ENCODE measurements around the gene LMOD1.
"Not testable (repeated sequence)": the region's sequence is repeated elsewhere in the genome, so short reads cannot be mapped to it uniquely, and the experiment has no call there.

LMOD1 gene

DNA sequence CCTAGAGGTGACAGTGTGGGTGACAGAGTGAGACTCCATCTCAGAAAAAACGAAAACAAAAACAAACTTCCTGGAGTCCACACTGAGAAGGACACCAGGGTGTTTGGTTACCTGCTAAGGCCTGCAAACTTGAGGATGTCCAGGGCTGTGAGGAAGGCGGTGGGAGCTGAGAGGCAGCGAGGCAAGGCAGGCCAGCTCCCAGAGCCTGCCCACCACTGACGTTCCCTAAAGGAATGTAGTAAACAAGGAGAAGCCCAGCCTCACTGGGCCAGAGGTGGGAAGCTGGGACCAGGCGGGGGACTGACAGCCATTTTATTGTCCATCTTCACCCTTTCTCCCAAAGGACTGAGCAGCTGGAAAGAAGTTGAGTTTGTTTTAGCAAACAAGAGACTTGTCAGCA is 33.5 kb downstream of the LMOD1 start:
- DNase-seq: no peak

DNA sequence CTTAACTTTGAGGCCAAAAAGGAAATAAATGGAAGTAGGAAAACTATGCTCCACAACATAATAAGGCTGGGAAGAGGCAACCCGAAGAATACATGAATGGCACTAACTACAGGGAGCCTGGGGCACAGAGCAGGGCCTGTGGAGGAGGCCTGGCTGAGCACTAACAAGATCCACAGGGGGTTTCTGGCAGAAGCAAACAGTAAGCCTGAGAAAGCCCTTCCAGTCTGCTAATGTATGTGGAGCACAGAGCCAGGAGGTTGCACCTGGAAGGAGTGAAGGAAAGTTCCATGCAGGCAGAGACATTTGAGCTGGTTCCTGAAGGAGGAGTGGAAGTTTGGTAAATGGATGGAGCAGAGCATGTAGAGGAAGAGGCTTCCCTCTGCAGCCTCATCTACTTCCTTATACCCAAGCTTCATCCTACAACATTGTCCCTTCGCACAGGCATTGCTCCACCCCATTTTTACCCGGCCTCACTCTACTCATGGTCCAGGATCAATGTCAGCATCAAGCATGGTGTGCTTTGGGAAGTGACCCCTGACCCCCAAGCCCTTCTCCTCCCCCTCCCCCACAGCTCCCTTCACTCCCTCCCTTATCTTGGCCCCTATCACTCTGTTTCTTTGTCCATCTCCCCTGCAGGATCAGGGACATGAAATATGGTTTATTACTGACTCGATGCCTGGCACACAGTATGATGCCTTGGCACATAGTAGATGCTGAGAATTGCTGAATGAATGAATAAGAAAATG is 34.3 kb downstream of the LMOD1 start:
- no peak for DNase-seq

DNA sequence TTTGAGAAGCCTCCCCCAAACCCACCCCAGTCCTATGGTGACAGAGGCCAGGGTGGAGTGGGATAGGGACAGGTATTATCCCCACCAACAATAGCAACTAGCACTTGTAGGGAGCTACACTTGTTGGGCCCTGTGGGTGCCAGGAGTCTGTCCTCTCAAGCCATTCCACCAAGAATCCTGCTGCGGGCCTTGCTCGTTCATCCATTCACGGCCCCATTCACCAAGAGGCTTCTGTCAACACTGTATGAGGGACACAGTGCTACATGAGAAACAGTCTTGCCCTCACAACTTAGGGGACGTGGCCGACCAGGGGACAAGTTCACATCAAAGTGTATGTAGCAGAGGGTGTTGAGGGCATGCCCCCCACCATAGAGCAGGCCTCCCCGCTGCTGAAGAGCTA is 38.7 kb downstream of the LMOD1 start:
- no peak for DNase-seq

DNA sequence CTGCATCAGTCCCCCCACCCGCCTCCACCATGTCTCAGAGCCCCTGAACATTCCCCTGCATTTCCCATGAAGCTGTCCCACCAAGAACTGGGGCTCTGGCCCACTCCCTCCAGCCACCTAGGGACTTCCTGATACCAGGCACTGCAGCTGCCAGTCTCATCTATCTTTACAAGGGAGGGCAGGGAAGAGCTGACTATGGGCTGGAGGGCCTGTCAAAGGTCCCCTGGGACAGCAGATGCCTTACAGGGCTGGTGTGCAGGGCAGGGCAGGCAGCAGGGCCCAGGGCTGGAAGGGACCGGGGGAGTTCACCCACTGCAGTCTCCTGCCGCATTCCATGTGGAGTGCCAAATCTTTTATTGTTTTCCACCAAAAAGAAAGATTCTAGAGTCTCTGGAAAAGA is 40.0 kb downstream of the LMOD1 start:
- no peak for DNase-seq

DNA sequence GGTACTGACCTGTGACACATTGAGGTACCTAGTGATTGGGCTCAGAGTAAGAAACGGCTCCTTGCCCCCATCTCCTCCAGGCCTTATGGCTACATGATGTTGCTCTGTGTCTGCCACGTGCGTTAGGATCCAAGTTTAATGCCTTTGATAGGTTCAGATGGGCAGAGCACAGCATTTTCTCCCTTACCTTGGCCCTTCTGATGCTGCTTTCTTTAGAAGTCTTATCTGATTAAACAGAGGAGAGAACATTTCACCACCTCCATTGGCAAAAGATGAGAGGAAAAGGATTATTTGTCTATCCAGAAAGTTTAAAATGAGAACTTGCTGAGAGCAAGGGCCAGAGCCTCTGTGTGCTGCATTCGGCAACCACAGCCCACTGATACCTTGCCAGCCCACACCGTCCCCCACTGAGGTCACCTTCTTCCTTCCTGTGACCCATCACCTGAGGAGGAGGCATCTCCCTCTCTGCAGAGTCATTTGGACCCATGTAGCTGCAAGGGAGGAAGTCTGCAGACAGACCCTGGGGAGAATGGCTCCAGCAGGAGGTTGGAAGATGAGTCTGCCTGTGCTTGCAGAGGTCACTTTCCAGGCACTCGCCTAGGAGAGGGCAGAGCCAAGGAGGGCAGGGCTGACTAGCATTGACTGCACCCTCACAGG is 41.0 kb downstream of the LMOD1 start:
- no peak for DNase-seq

DNA sequence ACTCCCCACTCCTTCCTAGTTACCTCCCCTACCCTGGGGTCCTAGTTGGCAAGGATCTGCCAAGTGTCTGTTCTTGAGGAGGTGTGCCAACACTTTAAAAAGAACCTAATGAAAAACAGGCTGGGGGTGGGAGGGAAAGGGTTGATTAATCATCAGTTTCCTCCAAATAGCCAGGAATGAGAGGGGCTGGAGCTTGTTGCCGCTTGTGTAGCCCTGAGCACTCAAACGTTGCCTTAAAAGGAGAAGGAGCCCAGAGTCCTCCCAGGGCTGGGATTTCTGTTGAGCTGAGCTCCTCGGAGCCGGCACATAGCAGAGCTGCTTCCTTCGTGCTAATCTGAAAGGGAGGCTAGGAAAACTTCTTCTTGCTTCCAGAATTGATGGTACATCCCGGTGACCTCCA is 41.8 kb downstream of the LMOD1 start:
- no peak for DNase-seq

DNA sequence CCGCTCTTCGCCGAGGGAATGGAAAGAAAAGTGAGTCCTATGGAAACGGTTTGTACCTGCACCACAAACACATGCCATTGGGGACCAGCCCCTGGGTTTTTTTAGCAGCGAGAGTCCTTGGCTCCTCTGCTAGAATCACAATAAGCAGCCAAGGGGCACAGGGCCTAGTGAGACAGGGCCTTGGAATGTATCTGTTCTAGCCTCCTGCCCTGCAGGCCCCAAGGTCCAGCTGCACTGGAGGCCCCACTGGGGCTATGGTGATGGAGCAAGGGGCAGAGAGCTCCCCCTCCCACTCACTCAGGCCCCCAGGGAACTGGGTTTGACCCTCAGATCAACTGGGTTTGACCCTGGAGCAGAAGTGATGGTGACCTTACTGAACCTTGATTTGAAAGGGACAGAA is 43.2 kb downstream of the LMOD1 start:
- DNase-seq: no peak

DNA sequence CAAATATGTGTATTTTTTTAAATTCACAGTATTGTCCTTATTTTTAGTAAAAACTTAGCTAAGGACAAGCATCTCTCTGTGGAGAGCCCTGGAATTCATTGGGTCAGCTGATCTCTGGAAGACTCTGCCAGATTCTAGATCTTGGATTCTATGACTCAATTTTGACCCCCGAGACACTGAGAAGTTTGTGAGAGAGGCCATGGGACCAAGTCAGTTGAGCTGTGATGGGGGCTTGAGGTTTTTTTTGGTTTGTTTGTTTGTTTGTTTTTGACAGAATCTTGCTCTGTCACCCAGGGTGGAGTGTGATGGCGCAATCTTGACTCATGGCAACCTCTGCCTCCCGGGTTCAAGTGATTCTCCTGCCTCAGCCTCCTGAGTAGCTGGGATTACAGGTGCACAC is 44.1 kb downstream of the LMOD1 start:
- no peak for DNase-seq

DNA sequence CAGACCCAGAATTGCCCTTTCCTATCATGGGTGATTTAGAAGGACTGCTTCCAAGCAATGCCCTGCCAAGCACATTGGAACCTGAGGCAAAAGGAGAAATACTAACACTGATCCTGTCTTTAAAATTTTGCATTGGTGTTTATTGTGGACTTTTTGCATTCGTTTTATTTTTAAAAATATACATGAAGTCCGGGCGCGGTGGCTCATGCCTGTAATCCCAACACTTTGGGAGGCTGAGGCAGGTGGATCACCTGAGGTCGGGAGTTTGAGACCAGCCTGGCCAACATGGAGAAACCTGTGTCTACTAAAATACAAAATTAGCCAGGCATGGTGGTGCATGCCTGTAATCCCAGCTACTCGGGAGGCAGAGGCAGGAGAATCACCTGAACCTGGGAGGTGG is 45.3 kb downstream of the LMOD1 start:
- DNase-seq: not testable (repeated sequence)

DNA sequence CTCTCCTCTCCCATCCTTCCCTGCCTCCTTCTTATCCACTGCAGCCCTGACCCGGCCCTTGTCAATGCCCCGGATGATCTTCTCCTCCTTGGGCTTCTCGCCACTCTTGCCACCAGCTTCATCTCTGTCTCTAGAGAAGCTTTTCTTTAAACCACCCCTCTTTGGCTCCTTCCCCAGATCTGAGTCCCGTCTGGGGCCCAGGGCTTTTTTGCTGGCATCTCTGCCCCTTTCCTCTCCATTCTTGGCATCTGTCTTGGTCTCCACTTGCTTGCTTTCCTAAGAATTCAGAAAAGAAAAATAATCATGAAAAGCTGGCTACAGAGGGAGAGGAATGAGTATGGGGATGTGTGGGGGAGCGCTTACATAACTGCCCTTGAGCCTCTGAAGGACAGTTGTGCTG is 45.9 kb downstream of the LMOD1 start:
- no peak for DNase-seq

DNA sequence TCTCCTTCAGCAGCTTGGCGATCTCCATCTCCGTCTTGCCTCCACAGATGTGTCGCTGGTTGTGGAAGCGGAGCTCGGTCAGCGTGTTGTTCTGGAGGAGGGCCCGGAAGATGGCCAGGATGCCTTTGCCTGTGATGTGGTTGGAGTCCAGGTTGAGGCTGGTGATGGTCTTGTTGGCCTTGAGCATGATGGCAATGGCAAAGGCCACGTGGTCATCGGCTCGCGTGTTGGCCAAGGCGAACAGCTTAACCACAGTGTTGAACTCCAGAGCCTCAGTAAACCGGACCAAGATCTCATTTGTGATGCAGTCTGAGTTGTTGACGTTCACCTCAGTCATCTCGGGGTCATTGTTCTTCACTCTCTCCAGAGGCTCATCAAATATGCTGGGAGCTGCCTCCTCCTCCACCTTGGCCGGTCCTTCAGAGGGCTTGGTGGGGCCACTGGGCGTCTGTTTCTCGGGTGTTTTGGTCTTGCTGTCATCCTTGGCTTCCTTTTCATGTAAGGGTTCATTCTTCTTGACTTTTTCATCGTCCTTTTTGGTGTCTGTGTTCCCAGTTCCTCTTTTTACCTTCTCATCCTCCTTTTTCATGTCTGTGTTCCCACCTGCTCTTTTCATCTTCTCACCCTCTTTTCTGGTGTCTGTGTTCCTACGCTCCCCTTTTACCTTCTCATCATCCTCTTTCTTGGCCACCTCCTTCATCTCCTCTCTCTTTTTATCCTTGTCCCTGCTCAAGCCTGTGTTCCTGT is 46.5 kb downstream of the LMOD1 start:
- DNase-seq: no peak

DNA sequence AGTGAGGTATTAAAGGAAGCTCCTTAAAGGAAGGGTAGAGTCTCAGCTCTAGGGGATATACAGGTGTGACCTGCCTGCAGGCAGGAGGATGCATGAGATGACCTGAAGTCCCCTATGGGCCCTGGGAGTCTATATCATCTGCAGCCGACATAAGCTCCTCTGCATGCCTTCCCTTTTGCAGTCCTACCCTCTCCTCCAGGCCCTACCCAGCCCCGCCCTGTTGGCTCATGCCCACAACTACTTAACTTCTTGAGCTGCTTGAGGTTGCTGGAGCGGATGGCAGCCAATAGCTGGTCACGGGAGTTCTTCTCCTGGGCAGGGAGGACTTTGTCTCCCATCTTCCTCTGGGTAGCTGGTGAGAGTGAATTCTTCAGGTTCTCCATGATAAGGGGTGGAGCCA is 47.4 kb downstream of the LMOD1 start:
- no peak for DNase-seq

DNA sequence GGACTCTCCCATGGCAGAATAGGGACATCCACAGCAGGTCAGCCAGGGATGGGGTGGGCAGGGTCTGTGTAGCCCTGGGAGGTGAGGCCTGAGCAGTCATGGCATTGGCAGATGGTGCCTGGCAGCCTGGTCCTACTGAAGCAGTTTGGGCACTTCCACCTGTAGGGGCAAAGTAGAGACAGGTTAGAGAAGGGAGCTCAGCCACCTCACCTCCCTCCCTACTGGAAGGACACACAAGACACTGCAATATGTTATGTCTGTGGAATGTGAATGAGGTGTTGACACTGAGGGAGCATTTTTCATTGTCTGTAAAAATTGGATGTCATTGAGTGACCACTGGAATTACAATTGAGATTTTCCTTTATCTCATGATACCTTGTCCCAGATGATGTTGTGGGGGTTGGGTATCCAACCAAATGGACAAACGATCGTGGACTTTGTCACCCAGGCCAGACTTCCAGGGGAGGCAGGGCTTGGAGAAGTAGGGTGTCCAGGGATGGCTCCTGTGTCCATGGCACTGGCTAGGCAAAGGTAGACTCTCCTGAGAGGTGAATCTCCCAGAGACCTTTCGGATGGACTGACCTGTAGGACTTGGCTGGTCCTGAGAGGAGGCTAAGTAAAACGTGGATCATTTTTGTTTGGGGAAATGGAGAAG is 48.0 kb downstream of the LMOD1 start:
- no peak for DNase-seq

DNA sequence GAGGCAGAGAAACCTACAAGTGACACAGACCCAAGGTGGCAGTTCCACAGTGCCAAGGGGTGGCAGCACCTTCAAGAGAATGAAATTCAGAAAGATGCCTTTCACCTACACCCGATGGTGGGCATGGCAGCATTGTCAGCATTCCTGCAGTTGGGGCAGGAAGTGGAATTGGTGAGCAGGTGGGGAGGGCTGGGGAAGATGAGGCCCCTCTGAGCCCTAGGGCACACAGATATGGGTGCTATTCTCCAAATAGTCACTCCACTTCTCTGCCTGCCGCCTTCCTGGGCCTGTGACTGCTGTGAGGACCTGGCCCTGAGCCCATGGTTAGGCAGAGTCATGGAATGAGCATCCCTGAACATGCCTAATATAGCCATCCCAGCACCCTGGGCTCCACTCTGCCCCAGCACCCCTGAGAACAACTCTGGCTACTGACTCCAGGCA is 49.4 kb downstream of the LMOD1 start:
- no peak for DNase-seq

DNA sequence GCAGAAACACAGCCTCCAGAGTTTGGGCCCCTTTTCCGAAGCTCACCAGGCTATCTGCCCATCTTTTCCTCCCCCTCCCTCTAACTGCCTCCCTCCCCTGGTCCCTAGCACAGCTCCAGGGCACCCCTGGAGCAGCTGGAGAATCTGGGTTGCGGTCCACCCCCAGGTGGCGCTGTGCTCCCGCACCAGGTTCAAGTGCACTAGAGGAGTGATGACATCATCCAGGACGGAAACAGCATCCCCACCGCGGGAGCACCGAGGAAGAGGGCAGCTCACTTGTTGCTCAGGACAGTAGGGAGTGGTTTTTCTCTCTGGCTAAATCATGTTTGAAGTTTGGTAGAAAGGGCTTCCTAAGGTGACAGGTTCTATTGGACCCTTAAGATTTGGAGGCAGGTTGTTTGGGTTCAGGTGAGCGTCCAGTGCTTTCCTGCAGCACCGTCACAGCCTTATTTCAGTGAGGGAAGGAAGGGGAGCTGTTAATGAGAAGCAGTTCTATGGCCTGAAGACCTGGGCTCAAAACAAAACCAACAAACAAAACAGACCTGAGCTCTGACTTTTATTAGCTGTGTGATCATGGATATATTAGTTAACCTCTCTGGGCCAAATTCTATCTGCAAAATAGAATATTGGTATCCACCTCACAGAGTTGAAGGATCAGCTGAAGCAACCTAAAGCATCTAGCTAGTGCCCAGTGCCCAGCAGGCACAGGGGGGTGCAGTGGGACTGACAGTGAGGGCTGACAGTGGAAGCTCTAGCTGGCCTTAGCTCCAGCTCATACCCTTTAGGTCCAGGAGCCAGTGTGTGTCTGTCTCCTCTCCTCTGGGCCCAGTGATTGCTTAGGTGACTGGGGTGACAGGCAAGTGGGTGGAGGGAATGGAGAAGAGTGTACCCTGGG is 50.2 kb downstream of the LMOD1 start:
- peak; percentile 37 for DNase-seq

DNA sequence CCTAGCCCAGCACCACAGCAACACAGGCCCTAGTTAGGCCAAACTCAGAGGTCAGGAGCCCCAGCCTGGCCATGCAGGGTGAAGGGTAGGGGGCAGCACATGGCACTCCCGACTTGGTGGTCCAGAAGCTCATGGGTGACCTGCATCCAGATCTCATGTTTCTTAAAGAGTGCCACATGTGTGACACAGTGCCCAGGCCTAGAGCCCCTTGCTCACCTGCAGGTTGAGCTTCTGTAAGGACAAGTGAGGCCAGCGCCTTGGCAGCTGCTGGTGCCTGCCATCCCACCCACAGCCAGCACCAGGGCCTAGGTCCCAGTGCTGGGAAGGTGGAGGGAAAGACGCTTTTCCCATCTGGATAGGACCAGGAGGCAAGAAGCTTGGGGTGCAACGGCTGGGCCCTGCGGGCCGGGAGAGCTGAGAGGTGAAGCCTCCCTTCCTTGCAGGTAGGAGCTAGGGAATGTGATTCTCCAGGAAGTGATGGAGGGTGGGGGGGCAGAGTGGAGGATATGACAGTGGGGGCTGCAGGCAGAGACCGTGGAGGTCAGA is 51.2 kb downstream of the LMOD1 start:
- no peak for DNase-seq

DNA sequence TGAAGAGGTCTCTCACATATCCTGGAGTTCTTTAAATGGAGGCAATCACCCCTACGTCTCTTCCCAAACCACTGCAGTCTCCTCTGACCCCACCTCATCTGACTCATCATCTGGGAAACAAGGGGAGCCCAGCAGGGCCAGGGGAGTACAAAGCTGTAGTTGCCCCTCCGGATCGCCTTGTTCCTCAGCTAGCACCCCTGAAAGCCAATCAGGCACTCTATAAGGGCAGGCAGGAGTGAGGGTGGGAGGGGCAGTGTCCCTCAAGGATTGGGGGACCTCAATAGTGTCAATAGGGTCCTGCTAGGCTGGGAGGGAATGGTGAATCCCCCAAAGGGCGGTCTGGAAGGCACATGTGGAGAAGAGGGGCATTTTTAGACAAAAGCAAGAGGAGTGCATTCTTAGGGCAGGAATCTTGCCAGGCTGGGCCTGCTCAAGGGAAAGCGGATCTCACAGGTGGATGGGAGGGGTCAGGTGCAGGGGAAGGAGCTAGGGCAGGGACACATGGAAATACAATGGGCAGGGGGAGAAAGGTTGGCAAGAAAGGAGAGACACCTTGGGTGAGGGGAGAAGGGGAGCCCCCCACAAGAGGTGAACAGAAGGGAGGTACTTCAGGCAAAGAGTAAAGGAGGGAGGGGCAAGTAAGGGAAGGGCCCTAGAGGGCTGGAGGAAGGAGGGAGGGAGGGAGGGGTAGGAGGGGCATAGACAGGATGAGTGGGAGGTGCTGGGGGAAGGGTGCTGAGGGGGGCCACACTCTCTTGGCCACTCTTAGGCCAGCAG is 51.8 kb downstream of the LMOD1 start:
- no peak for DNase-seq

DNA sequence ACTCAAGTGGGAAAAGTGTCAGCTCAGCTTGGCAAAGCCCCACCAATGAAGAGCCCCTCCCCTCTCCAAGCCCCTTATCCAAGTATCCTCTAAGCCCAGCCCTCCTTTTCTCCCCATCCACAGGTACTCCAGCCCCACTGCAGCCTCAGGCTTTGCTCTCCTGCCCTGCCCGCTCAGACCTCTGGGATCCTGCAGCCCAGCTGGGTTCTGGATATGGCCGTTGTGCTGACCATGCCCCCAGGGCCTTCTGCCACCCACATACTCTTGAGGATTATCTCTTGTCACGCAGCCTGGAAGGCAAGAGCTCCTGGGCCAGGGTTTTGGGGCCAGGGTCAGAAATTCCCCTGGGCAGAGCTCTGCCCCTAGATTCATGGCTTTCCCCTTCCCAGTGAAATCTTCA is 52.9 kb downstream of the LMOD1 start:
- DNase-seq: no peak

DNA sequence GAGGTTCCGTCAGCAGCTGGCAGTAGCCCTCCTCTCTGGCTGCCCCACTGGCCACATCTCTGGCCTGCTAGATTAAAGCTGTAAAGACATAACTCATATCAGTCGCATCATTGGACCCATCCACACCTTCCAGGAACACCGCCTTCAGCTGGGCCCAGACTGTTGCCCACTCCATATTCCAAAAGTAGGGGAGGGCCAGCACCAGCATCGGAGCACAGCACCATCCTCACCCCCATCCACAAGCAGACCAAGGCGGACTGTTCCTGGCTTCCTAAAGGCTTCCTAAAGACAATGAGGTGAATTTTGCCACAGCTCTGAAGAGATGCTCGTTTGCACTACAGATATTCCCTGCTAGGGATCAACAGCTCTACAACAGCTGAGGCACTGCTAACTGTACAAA is 54.1 kb downstream of the LMOD1 start:
- DNase-seq: no peak

DNA sequence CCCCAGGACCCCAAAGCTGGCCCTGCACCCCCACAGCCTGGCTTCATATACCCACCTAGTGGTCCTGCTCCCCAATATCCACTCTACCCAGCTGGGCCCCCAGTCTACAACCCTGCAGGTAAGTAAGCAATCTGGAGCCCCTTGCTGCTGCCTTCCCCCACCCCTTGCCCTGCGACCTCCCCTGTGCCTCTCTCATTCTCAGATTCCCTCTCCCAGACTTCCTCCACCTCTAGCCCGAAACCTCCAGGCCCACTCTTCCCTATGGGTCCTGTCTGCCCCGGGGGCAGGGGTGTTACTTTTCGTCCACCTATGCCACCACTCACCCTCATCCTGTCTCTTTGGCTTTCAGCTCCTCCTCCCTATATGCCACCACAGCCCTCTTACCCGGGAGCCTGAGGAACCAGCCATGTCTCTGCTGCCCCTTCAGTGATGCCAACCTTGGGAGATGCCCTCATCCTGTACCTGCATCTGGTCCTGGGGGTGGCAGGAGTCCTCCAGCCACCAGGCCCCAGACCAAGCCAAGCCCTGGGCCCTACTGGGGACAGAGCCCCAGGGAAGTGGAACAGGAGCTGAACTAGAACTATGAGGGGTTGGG is 54.8 kb downstream of the LMOD1 start:
- no peak for DNase-seq
